UCSD-AML1 (cell line): ENCODE measurements around the gene TNFSF11.

ENCODE experiments used
- DNase-seq: peaks from one replicate; lab custom pipeline; 2025; ENCODE audit not compliant: unreplicated experiment; lab: John Stamatoyannopoulos, UW

Gene TNFSF11

GRCh38 chr13:42652642-42653415 is 78.9 kb downstream of the TNFSF11 start:
- no peak for DNase-seq

GRCh38 chr13:42653679-42654078 is 79.7 kb downstream of the TNFSF11 start:
- no peak for DNase-seq

GRCh38 chr13:42654212-42654611 is 80.3 kb downstream of the TNFSF11 start:
- DNase-seq = no peak

GRCh38 chr13:42654722-42655121 is 80.8 kb downstream of the TNFSF11 start:
- no peak for DNase-seq

GRCh38 chr13:42656161-42656560 is 82.2 kb downstream of the TNFSF11 start:
- no peak for DNase-seq

GRCh38 chr13:42656958-42657357 is 83.0 kb downstream of the TNFSF11 start:
- DNase-seq = no peak
